OCI-M2 (cell line): ENCODE results near the gene HMMR.

ENCODE experiments used
- DNase-seq: peaks from one replicate; lab custom pipeline; 2025; ENCODE audit not compliant: unreplicated experiment; lab: John Stamatoyannopoulos, UW

The HMMR gene

GRCh38 chr5:163458778-163459385 is 1.6 kb upstream of the HMMR start:
- no peak for DNase-seq

- no peak for DNase-seq
These were observed 992 bp upstream of the HMMR start for GRCh38 chr5:163459462-163459818.

DNA sequence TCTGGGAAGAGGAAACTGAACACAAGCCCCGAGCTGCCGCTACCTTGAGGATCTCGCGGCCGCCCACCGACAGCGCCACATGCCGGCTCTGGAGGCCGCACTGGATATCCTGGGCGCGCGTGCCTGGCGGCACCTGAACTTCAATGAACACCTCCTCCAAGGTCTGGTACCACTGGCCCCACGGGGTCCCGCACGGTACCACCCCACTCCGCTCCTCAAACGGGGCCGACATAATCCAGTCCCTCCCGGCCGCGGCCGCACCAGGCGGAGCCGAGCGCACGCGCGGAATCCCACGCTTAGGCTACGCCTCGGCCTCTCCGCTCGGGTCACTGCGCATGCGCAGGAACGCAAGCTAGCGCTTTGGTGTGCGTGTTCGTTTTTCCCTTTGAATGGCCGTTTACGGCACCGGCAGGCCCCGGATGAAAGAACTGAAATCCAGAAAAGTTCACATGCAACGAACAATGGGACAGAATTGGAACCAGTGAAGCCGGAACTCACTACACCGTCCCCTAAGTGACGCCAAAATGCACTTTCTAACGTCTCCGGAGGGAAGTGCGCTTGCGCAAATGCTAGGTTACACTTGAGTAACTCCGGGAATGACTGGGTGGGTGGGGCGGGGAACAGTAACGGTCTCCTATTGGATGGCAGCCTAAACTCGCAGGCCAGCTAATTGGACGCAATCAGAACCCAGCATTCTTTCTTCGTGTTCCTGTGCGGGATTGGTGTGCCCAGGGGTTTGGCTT is 442 bp upstream of the HMMR start, which contains the start of gene NUDCD2:
TSS of gene NUDCD2 (minus strand) at position 284 of the 743 bp plus-strand sequence. CDS start at position 232, 52 bp downstream.
- peak; percentile 78 for DNase-seq

DNA sequence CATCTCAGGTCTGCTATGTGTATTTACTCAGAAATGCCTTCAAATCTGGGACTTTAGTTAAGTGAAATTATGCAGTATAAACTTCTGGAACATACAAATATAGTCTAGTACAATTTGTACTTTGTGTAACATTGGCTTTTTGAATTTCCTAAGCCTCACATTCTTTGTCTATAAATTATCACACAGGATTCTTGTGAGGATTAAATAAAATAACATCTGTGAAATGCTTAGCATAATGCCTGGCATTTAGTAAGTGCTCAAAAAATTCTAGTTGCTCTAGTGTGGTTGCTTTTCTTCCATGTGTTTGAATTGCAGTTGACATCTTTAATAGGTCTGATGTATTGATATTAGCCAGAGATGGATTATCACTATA is 2.6 kb downstream of the HMMR start:
- no peak for DNase-seq

GRCh38 chr5:163467682-163468081 is 7.2 kb downstream of the HMMR start:
- no peak for DNase-seq

GRCh38 chr5:163473635-163474243 is 13.3 kb downstream of the HMMR start:
- DNase-seq = no peak

- no peak for DNase-seq
These were observed 15.0 kb downstream of the HMMR start for GRCh38 chr5:163475411-163475810.

DNA sequence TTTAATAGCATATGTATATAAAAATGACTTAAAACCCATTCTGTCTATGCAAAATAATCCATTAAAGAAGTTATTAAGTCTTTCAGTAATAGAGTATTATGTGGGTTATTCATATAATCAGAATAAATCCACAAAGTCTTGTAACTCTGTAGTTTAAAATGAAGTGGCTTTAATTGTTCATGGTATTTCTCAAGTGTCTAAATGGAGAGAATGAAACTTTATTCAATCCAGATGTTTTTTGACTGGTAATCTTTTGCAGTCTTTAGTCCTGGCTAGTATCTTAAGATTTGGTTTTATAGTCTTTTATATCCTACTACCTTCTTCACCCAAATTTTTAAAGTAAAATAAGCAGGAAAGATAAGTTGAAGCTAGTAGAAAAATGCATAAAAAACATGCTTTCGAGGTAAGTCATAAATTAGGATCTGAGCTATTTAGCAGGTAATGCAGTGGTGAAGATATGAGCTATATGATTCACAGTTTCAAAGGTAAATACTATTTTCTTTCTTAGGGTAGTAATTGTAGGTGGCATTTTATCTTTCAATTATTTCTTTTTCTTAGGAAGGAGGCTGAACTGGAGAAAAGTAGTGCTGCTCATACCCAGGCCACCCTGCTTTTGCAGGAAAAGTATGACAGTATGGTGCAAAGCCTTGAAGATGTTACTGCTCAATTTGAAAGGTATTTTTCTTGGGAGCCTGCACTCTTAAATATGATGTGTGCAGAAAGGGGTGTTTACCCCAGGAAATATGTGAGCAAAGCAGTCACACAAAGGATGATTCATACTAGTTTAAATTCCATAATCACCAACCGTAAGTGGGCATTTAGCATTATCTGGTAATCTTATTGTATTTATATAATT is 17.9 kb downstream of the HMMR start:
- DNase-seq = no peak

DNA sequence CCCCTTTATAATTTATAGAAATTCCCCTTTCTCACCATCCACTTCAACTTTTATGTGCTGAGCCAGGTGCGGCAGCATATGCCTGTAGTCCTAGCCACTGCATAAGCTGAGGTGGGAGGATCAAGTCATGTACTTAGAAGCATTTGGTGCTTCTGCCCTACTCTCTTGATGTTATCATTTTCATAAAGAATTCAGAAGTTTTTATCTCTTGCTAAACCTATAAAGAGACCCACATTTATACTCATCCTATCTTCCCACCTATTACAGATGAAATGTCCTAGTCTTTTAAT is 18.5 kb downstream of the HMMR start:
- DNase-seq = no peak

GRCh38 chr5:163489055-163489744 is 28.8 kb downstream of the HMMR start:
- DNase-seq = no peak

GRCh38 chr5:163489745-163490075 is 29.3 kb downstream of the HMMR start:
- no peak for DNase-seq

GRCh38 chr5:163496286-163496685 is 35.9 kb downstream of the HMMR start:
- no peak for DNase-seq

- DNase-seq = no peak
These were observed 36.9 kb downstream of the HMMR start for GRCh38 chr5:163497315-163497714.

GRCh38 chr5:163498886-163499285 is 38.5 kb downstream of the HMMR start:
- DNase-seq = no peak

DNA sequence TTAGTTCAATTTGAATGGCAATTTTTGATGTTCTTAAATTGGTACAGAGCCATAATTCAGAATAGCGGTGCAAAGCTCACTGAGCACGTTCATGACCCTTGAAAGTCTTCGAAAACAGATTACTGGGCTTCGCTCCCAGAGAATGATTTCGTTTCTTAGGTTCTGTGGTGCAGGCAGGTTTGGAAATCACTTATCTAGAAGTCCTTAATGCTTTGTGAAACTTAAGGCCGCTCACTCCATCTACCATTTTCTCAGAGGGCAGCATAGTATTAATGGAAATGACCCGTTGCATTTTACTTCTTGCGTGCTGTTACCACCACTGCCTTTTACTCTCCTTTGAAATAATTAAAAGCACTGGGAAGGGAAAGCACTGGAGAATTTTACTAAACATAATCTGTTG is 42.1 kb downstream of the HMMR start:
- DNase-seq = no peak

GRCh38 chr5:163503106-163504078 is 43.0 kb downstream of the HMMR start:
- DNase-seq = no peak

DNA sequence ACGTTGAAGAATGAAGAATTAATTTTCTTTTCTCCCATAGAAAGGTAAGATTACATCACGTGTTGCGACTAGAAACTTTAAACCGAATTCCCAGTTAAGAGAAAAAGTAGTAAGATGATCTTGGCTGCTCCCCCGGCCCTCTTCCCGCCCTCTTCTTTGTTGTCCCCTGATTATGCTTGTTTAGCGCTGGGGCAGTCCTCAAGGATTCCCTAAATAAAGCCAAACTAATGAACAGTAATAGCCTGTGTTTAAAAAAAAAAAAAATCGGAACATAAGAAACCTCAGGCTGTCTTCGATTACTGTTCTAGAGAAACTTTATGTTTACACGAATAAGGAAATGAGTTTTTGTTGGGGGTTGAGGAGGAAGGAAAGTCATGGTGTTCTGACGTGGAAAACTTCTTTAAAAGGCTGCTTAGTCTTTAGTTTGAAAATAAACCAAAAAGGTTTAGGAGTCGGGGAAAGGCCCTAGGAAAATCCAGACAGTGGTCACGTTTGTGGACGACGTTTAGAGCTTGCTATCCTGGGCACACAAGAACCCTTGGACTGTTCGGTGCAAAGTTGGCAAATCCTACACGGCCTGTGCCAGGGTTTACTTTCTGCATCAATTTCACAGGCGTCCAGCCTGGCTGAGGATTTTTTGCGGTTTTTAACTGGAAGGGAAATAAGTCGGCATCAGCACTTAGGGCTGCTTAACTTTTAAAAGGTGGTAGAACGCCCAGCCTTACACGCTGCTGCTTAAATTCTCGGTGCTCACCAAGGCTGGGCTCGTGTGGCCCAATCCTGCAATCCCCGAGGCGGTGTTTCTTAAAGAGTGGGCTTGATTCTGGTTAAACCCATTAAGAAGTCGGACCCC is 43.9 kb downstream of the HMMR start:
- no peak for DNase-seq

DNA sequence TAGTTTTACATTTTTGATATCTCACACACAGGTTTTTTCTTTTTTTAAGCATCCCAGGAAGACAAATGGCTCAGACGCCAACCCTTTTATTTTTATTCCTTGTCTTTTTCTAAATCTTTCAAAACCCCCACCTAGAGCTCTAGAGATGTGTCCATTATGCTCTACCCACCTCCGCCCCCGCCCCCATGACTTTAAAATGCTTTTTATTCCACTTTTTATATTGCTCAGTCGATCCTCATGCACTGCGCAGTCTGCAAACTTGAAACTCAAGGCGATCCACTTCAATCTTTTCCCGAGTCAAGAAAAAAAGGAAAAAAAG is 44.6 kb downstream of the HMMR start:
- no peak for DNase-seq

GRCh38 chr5:163505368-163506094 is 45.1 kb downstream of the HMMR start, which contains the start of gene MAT2B:
TSS of gene MAT2B (plus strand) at chr5:163505619. CDS start at chr5:163505687, 68 bp downstream.
- peak; percentile 67 for DNase-seq
